Panc1 (cell line): Measurements from ENCODE around the gene DPP9. TPM values are rescaled to one million over a fixed set of nuclear protein-coding genes. Genes with fewer than 3 reads are reported as not detected.

Experiments used
- ATAC-seq: fragments of 200-7000 bp; cut with Tn5 transposase; 2 replicates; pipeline ENCODE4 v1.9.1; 2020; ENCODE audit warnings: mild to moderate bottlenecking, moderate library complexity
- BruUV-seq: library from RNA; stranded (reverse); fragments of 400-500 nt; replicated peaks from 2 replicates; lab custom pipeline; 2021; lab: Mats Ljungman, UMichigan
- CTCF ChIA-PET: fragments of 300-600 bp; sonication (Branson Sonifier 250); formaldehyde crosslinking; loops from one replicate; lab custom pipeline; 2022; ENCODE audit warnings: antibody characterized with exemption; lab: Charles Lee
- POLR2A ChIA-PET: fragments of 300-600 bp; sonication (Branson Sonifier 250); formaldehyde crosslinking; loops from one replicate; lab custom pipeline; 2022; ENCODE audit warnings: antibody characterized with exemption; lab: Charles Lee
- DNase-seq: peaks from one replicate; pipeline ENCODE4 v3.0.0-alpha.2; 2010; ENCODE audit warnings: low read depth, low spot score
- H3K27ac ChIP-seq: 2 replicates; pipeline ENCODE4 v1.5.1; 2011; ENCODE audit warnings: mild to moderate bottlenecking, low read length, inconsistent platforms
- H3K27me3 ChIP-seq: fragments of 200-500 bp; sonication (Bioruptor generic); 2 replicates; pipeline ENCODE4 v1.6.0; 2014; ENCODE audit warnings: low read length, inconsistent platforms; ENCODE audit not compliant: control insufficient read depth, insufficient read depth
- H3K36me3 ChIP-seq: fragments of 200-500 bp; sonication (Bioruptor generic); 2 replicates; pipeline ENCODE4 v1.5.1; 2014; ENCODE audit warnings: inconsistent platforms, mild to moderate bottlenecking, low read length, moderate library complexity; ENCODE audit not compliant: control insufficient read depth, insufficient read depth
- H3K4me1 ChIP-seq: 2 replicates; pipeline ENCODE4 v1.5.1; 2011; ENCODE audit warnings: inconsistent platforms, mild to moderate bottlenecking, low read length, moderate library complexity; ENCODE audit not compliant: control insufficient read depth, insufficient read depth
- H3K4me3 ChIP-seq, 2 experiments: 2 replicates each; pipeline ENCODE4 v1.5.1; 2011 to 2012; ENCODE audit warnings: low read depth in 2 of 2, low read length in 2 of 2, mild to moderate bottlenecking in 2 of 2, inconsistent platforms in 1 of 2, moderate library complexity in 1 of 2
- H3K9me3 ChIP-seq: fragments of 200-500 bp; sonication (Bioruptor generic); 2 replicates; pipeline ENCODE4 v1.5.1; 2014; ENCODE audit warnings: low read depth, mild to moderate bottlenecking, inconsistent platforms, low read length, moderate library complexity; ENCODE audit not compliant: control insufficient read depth, insufficient read depth
- CTCF ChIP-seq: fragments of 450-650 bp; IDR thresholded peaks from 2 replicates; pipeline ENCODE4 v1.5.1; 2017; ENCODE audit warnings: mild to moderate bottlenecking
- POLR2AphosphoS5 ChIP-seq: IDR thresholded peaks from 2 replicates; pipeline ENCODE4 v1.6.1; 2012; ENCODE audit warnings: mild to moderate bottlenecking, low read depth, low read length, moderate library complexity
- SIN3A ChIP-seq: IDR thresholded peaks from 2 replicates; pipeline ENCODE4 v1.6.1; 2012; ENCODE audit warnings: low read depth, mild to moderate bottlenecking, low read length, moderate library complexity, borderline replicate concordance; ENCODE audit not compliant: insufficient read depth
- TCF7L2 ChIP-seq: IDR thresholded peaks from 2 replicates; pipeline ENCODE4 v1.6.1; 2011; ENCODE audit warnings: mild to moderate bottlenecking, low read depth, low read length, inconsistent platforms
- in situ Hi-C: cut with HindIII; loops from 2 replicates; pipeline ENCODE4 v1.10.0; 2016; ENCODE audit warnings: low sequenced_read_pairs, low pct_unique_long_range_greater_than_20kb
- intact Hi-C: fragments of 100-400 bp; cut with micrococcal nuclease; formaldehyde crosslinking; loops from one replicate; pipeline ENCODE4 v1.10.0; 2022; ENCODE audit not compliant: unreplicated experiment
- total RNA-seq: library from RNA; stranded (reverse); gene quantifications from one replicate; pipeline ENCODE4 v1.2.1, GENCODE V29; 2021; ENCODE audit not compliant: unreplicated experiment
- TF ChIP-seq, protein P1 (sequence below), 2 experiments: IDR thresholded peaks; 2 replicates each; pipeline ENCODE4 v1.6.1; 2011 to 2012; ENCODE audit warnings: low read depth in 2 of 2, control low read depth in 1 of 2, low read length in 1 of 2, mild to moderate bottlenecking in 1 of 2, moderate library complexity in 1 of 2; ENCODE audit not compliant: insufficient read depth in 1 of 2

DPP9 gene
- total RNA-seq, 1 experiment from 2014 or later: 108 TPM

- no peak overlapping the region for H3K4me3 ChIP-seq
- H3K27me3 ChIP-seq: no peaks in the 10 kb centered on the region
- ChIA-PET CTCF (no interaction called here), POLR2A (no interaction called here)
- H3K36me3 ChIP-seq: peaks cover 7% of the 10 kb centered on the region
- no peak for ATAC-seq
- TF ChIP-seq CTCF: no peak
- peak; percentile 21 for TF ChIP-seq TCF7L2
- peak overlapping the region; percentile 72 for H3K27ac ChIP-seq
- intact Hi-C loops: no loop called here
- no peak for DNase-seq
- H3K4me1 ChIP-seq: peaks cover 61% of the 10 kb centered on the region
- in situ Hi-C loops: no loop called here
- no TSS peak for BruUV-seq
- H3K9me3 ChIP-seq: no peaks in the 10 kb centered on the region
These were observed 3.5 kb downstream of the DPP9 start for GRCh38 chr19:4720037-4720700.

DNA sequence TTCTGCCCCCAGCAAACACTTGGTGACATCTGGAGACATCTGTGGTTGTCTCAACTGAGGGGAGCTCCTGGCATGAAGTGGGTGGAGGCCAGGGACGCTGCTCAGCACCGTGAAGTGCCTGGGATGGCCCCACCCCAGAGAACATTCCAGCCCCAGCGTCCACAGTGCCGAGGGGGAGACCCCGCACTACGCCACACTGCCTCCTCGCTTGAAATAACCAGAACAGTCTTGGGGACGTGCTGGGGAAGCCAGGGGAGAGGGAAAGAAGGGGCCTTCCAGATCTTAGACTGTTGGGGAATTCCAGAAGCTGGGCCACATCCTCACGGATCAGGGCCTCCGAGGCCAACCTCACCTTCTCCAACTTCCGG is 4.2 kb downstream of the DPP9 start:
- no peak overlapping the region for H3K4me3 ChIP-seq
- H3K4me1 ChIP-seq: peaks cover 64% of the 10 kb centered on the region
- peaks cover 7% of the 10 kb centered on the region for H3K36me3 ChIP-seq
- peak overlapping the region; percentile 72 for H3K27ac ChIP-seq
- no TSS peak for BruUV-seq
- CTCF ChIA-PET: no interaction called here
- no peaks in the 10 kb centered on the region for H3K9me3 ChIP-seq
- DNase-seq (no peak), ATAC-seq (no peak)
- in situ Hi-C loops: no loop called here
- intact Hi-C loops: no loop called here
- TF ChIP-seq, protein P1, sequence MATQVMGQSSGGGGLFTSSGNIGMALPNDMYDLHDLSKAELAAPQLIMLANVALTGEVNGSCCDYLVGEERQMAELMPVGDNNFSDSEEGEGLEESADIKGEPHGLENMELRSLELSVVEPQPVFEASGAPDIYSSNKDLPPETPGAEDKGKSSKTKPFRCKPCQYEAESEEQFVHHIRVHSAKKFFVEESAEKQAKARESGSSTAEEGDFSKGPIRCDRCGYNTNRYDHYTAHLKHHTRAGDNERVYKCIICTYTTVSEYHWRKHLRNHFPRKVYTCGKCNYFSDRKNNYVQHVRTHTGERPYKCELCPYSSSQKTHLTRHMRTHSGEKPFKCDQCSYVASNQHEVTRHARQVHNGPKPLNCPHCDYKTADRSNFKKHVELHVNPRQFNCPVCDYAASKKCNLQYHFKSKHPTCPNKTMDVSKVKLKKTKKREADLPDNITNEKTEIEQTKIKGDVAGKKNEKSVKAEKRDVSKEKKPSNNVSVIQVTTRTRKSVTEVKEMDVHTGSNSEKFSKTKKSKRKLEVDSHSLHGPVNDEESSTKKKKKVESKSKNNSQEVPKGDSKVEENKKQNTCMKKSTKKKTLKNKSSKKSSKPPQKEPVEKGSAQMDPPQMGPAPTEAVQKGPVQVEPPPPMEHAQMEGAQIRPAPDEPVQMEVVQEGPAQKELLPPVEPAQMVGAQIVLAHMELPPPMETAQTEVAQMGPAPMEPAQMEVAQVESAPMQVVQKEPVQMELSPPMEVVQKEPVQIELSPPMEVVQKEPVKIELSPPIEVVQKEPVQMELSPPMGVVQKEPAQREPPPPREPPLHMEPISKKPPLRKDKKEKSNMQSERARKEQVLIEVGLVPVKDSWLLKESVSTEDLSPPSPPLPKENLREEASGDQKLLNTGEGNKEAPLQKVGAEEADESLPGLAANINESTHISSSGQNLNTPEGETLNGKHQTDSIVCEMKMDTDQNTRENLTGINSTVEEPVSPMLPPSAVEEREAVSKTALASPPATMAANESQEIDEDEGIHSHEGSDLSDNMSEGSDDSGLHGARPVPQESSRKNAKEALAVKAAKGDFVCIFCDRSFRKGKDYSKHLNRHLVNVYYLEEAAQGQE (IDR thresholded peaks at IDR 0.05; ENCODE audit: insufficient read depth in 1 of 2, low read depth in 2 of 2, low read length in 1 of 2): no peak
- TF ChIP-seq TCF7L2 (no peak), POLR2AphosphoS5 (no peak), CTCF (no peak), SIN3A (no peak)
- POLR2A ChIA-PET: no interaction called here
- H3K27me3 ChIP-seq: no peaks in the 10 kb centered on the region
